Fibroblast of skin of right quadriceps (primary cell): ENCODE measurements around the gene ABCB8.
A peak's percentile ranks its signal among the peaks of the same experiment; 100 is the strongest.

Source experiments
- DNase-seq: peaks from one replicate; pipeline ENCODE4 v3.0.0-alpha.2; 2013

Gene ABCB8

GRCh38 chr7:151028131-151028947 lies at the start of gene ABCB8:
ABCB8 (plus strand) TSS chr7:151028450; CDS start chr7:151028516, 66 bp downstream.
- peak; percentile 99 for DNase-seq

DNA sequence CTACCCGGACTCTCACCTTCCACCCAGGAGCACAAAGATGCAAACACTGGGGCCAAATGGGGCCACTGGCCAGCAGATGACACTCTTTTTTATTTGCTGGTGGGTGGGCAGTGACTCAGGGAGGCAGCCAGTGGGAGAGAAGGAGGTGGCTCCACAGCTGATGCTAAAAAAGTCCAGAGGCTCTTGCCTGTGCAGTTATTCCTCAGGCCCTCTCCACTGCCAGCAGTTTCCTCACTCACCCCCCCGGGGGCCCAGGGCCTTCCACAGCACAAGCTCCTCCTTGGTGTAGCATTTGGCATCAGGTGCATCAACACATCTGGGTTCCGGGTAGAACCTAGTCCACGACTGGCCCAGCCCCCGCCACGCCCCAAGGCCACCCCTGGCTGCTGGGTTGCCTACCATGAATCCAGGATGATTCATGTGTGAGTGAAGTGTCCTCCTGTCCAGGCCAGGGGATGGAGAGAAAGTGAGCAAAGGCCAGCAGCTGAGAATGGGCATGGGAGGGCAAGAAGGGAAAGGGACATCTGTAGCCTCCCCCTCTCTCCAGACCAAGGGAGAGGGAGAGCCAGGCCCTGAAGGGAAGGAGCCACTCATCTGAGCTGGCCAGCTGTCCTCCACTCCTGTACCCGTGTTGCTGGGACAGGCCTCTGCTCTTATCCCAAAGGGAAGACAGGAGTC lies 48.4 kb upstream of the ABCB8 start:
- DNase-seq: no peak

DNA sequence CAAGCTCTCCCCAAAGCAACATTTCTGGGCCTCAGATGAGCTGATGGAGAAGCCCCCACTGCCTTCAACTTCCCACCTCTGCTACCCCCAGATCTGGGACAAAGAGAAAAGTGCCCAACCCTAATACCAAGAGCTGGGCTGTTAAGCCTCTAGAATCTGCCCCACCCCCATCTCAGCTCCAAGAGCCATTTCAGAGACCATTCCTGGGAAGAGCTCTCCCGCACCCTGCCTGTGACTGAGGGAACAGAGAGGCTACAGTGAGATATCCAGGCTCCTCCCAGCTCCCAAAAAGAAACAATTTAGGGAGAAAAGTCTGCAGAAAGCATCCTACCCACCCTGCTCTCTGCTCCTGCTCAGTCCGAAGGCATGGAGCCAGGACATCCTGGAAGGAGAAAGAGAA lies 47.6 kb upstream of the ABCB8 start:
- DNase-seq: no peak

- DNase-seq: no peak
Observed at GRCh38 chr7:150981644-150982043, 46.6 kb upstream of the ABCB8 start.

GRCh38 chr7:150982351-150982750 lies 45.9 kb upstream of the ABCB8 start:
- no peak for DNase-seq

DNA sequence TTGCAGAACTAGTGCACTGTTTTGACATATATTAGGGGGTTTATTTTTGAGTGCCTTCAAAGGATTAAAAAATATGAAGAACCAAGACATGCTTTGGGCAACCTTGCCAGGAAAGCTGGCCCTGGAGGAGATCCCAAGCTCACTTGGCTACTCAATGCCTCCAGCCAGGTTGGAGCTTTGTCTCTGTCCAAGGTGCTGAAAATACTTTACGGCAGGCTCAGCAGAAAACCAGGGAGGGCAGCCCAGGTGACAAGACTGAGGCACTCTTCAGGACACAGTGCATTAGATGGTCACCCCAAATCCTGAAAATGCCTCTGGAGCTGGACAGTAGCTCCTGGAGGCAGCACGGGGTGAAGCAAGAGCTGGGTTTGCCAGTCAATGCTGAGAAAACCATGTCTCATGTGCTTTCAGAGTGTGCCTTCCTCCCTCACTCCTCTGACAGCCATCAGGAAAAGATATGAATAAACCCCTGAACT lies 44.3 kb upstream of the ABCB8 start:
- peak; percentile 23 for DNase-seq

- DNase-seq: peak; percentile 26
Observed at GRCh38 chr7:150986099-150986512, 42.1 kb upstream of the ABCB8 start.

DNA sequence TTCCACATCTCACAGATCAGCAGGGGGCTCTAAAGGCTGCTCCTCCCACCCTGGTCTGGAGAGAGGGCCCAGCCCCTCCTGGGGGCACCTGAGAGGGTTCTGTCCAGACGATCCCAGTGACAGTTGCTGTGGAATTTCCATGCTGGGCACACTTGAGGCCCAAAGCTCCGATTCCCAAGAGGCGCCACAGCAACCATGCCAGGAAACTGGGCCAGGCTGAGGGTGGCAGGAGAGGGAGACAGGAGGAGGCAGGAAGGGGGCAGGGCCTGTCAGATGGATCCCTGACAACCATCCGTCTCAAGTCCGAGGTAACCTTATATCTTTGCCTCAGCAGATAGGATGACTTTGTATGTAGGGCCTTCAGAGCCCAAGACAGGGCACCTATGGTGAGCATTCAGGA lies 41.7 kb upstream of the ABCB8 start:
- no peak for DNase-seq

- DNase-seq: peak; percentile 40
Observed at GRCh38 chr7:150988230-150989226, 39.7 kb upstream of the ABCB8 start.

- DNase-seq: no peak
Observed at GRCh38 chr7:150989456-150989855, 38.8 kb upstream of the ABCB8 start.

DNA sequence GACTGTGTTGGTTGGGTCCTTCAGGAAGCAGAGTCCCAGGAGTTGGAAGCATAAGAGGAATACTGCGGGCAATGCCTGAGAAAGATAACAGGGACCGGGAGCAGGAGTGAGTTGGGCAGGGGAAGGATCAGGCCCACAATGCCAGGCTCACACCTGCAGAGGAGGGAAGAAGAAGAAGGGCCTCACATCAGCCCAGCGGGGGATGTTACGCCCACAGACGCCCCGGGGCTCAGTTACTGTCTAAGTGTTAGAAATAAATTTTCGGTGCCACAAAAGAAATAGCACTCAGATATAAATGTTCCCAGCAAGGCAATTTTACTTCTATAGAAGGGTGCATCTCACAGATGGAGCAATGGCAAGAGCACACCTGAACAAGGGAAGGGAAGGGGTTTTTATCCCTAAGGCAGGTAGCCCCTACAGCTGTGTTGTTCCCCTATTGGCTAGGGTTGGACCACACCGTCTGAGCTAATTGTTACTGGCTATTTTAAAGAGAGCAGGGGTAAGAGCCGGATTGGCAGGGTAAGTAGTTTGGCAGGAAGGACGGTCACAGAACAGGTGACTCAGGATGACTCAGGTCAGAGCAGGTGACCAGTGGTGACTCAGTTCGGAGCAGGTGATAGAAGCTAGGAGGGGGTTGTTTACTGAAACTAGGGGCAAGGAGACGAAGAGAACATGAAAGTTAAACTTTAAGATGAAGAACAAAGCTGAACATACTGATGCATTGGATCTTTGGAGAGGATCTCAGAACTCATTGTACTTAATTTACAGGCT lies 37.6 kb upstream of the ABCB8 start, which contains the start of gene NOS3:
NOS3 (plus strand) TSS at position 602 of the 771 bp plus-strand sequence. CDS start 2,787 bp downstream, outside the sequence.
- no peak for DNase-seq

DNA sequence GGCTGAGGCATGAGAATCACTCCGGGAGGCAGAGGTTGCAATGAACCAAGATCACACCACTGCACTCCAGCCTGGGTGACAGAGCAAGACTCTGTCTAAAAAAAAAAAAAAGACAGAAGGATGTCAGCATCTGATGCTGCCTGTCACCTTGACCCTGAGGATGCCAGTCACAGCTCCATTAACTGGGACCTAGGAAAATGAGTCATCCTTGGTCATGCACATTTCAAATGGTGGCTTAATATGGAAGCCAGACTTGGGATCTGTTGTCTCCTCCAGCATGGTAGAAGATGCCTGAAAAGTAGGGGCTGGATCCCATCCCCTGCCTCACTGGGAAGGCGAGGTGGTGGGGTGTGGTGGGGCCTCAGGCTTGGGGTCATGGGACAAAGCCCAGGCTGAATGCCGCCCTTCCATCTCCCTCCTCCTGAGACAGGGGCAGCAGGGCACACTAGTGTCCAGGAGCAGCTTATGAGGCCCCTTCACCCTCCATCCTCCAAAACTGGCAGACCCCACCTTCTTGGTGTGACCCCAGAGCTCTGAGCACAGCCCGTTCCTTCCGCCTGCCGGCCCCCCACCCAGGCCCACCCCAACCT lies 36.1 kb upstream of the ABCB8 start:
- no peak for DNase-seq

- no peak for DNase-seq
Observed at GRCh38 chr7:150992833-150993302, 35.4 kb upstream of the ABCB8 start.

- DNase-seq: no peak
Observed at GRCh38 chr7:150993511-150993910, 34.7 kb upstream of the ABCB8 start.

GRCh38 chr7:150994141-150994837 lies 34.0 kb upstream of the ABCB8 start:
- no peak for DNase-seq

- DNase-seq: no peak
Observed at GRCh38 chr7:150994838-150995510, 33.3 kb upstream of the ABCB8 start.

DNA sequence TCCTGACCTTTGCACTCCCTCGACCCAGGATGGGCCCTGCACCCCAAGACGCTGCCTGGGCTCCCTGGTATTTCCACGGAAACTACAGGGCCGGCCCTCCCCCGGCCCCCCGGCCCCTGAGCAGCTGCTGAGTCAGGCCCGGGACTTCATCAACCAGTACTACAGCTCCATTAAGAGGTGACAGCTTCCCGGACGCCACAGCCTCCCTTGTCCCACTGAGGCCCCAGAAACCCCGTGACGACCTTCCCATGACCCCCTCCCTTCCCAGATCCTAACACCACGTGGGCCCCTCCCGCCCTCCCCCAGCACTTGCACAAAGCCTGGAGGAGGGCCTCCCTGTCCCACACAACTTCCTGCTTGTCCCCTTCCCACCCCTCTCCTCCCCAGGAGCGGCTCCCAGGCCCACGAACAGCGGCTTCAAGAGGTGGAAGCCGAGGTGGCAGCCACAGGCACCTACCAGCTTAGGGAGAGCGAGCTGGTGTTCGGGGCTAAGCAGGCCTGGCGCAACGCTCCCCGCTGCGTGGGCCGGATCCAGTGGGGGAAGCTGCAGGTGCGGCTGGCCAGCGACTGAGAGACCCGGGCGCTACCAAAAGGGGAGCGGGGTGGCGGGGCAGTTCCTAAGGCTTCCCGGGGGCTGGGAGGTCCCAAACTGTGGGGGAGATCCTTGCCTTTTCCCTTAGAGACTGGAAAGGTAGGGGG lies 31.7 kb upstream of the ABCB8 start:
- no peak for DNase-seq

DNA sequence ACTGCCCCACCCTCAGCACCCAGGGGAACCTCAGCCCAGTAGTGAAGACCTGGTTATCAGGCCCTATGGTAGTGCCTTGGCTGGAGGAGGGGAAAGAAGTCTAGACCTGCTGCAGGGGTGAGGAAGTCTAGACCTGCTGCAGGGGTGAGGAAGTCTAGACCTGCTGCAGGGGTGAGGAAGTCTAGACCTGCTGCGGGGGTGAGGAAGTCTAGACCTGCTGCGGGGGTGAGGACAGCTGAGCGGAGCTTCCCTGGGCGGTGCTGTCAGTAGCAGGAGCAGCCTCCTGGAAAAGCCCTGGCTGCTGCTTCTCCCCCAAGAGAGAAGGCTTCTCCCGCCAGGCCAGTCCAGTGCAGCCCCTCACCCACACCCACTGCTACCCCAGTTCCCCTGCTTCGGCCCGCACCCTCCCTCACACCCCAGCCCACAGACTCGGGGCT lies 31.2 kb upstream of the ABCB8 start:
- no peak for DNase-seq

- DNase-seq: no peak
Observed at GRCh38 chr7:150997817-150998216, 30.4 kb upstream of the ABCB8 start.
